ENCODE results near the gene TMEM200B.
"Not testable (repeated sequence)": the region's sequence is repeated elsewhere in the genome, so short reads cannot be mapped to it uniquely, and the experiment has no call there.

The TMEM200B gene

DNA sequence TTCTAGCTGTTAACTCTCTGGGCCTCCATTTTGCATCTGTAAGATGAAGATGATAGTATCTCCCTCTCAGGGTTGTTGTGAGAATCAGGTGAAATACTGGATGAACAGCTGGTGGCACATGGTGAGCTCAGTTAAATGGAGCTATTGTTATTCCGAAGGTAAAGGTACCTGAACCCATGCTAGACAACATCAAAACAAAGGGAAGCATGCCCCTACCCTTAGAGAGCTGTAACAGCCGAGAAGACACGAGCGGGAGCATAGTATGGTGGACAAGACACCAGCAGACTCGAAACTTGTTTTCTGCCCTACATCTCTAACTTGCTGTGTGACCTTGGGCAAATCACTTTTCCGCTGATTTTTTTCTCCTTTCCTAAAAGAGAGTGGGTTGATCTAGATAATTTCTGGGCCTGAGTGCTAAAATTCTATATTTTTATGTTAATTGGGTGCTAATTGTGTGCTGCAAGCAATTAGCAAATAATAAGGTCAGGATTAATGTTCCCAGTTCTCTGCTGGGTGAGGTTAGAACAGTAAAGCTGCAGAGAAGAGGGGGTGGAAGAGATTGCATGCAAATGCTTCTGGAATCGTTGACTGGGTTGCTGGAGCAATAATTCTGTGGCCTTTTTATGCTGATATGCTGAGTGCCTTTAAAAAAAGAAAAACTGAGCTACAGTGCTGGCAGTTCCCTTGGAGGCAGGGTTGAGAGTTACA lies 10.8 kb downstream of the TMEM200B start:
- DNase-seq (ENCODE audit: low read depth in 2 of 2), result no peak

DNA sequence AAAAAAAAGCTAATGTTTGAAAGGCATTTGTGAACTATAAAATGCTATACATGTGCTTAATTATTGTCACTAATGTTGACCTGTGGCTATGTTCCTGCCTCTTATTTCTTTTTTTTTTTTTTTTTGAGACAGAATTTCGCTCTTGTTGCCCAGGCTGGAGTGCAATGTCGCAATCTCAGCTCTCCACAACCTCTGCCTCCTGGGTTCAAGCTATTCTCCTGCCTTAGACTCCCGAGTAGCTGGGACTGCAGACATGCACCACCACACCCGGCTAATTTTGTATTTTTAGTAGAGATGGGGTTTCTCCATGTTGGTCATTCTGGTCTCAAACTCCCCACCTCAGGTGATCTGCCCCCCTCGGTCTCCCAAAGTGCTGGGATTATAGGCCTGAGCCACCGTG lies 15.7 kb downstream of the TMEM200B start:
- not testable (repeated sequence) for DNase-seq (ENCODE audit: low read depth in 2 of 2)

DNA sequence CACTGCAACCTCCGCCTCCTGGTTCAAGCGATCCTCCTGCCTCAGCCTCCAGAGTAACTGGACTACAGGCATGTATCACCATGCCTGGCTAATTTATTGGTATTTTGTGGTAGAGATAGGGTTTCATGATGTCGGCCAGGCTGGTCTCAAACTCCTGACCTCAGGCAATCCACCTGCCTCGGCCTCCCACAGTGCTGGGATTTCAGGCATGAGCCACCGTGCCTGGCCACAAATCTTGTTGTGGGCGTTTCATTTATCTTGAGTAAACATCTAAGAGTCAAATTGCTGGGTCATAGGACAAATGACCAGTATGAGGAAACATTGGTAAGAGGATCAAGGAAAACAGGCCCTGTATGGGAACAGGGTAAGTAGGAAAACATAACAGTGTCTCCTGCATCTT lies 17.9 kb downstream of the TMEM200B start:
- no peak for DNase-seq (ENCODE audit: low read depth in 2 of 2)

DNA sequence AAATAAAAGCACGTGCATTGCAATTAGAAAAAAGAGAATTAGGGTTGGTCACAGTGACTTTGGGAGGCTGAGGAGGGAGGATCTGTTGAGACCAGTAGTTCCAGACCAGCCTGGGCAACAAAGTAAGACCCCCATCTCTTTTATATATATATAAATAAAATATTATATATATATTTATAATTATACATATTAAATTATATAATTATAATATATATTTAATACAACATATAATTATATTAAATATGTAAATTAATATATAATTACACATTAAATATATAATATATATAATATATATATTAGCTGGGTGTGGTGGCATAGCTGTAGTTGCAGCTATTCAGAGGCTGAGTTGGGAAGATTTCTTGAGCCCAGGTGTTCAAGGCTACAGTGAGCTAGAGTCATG lies 23.2 kb downstream of the TMEM200B start:
- no peak for DNase-seq (ENCODE audit: low read depth in 2 of 2)

DNA sequence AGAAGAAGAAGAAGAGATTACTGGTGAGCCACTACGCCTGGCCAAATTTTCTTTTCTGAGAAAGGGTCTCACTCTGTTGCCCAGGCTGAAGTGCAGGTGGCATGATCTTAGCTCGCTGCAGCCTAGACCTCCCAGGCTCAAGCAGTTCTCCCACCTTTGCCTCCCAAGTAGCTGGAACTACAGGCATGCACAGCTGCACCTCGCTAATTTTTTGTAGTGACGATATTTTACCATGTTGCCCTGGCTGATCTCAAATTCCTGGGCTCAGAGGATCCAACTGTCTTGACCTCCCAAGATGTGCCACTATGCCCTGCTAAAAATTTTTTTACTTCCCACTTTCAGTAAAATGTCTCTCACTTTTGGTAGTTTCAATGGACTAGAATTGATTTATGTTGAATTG lies 24.4 kb downstream of the TMEM200B start:
- DNase-seq (ENCODE audit: low read depth in 2 of 2), result no peak

DNA sequence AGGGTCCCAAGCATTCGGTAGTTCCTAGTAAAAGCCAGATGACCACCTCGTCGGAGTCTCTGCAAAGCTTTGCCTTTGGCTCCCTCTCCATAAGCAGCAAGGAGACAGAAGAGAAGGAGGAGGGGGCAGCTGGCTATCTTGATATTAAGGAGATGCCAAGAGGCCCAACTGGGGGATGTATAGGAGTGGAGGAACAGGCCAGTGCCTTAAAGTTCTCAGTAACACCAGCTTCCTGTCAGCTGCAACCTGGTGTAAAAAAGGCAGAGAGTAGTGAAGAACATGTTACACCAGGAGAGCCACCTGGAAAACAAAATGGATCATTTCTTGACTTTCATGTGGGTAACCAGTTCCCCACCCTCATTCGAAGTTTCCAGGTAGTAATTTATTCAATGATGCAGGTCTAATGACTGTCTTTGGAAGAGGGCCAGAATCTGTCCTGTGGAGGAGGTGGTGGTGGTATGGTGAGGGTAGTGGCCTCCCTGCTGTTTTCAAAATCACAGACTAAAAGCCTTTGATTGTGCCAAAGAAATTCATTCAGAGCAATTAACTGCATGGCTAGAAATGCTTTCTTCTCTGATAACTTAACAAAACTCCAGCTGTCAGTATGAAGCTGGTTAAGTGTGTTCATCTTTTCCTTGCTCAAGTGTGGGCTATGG lies 27.3 kb downstream of the TMEM200B start:
- no peak for DNase-seq (ENCODE audit: low read depth in 2 of 2)

DNA sequence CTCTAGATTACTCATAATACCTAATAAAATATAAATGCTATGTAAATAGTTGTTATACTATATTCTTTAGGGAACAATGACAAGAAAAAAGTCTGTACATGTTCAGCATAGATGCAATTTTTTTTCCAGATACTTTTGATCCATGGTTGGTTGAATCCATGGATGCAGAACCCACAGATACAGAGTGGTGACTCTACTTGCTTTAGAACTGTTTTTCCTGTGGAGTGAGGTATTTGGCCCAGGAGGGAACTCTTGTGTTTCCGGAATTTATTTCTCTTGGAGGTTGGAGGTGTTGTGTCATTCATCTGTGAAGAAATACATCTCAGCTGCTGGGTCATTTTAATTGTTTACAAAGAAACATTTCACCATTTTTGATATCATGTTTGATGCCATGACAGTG lies 28.7 kb downstream of the TMEM200B start:
- no peak for DNase-seq (ENCODE audit: low read depth in 2 of 2)

DNA sequence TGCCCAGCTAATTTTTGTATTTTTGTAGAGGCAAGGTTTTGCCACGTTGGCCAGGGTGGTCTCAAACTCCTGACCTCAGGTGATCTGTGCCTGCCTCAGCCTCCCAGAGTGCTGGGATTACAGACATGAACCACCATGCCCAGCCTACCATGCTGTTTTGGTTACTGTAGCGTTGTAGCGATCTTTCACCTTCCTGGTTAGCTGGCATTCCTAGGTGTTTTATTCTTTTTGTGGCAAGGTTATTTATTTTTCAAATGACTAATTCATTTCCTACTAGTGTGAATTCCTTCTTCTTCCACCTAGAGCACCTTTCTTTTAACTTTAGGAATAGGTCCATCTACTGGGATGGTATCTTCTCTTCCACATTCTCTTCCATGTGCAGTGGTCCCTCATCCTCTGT lies 29.3 kb downstream of the TMEM200B start:
- DNase-seq (ENCODE audit: low read depth in 2 of 2), result no peak

DNA sequence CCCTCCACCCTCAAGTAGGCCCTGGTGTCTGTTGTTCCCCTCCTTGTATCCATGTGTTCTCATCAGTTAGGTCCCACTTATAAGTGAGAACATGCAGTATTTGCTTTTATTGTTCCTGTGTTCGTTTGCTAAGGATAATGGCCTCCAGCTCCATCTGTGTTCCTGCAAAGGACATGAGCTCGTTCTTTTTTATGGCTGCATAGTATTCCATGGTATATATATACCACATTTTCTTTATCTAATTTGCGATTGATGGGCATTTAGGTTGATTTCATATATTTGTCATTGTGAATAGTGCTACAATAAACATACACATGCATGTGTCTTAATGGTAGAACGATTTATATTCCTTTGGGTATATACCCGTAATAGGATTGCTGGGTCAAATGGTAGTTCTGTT lies 31.0 kb downstream of the TMEM200B start:
- DNase-seq (ENCODE audit: low read depth in 2 of 2), result not testable (repeated sequence)

DNA sequence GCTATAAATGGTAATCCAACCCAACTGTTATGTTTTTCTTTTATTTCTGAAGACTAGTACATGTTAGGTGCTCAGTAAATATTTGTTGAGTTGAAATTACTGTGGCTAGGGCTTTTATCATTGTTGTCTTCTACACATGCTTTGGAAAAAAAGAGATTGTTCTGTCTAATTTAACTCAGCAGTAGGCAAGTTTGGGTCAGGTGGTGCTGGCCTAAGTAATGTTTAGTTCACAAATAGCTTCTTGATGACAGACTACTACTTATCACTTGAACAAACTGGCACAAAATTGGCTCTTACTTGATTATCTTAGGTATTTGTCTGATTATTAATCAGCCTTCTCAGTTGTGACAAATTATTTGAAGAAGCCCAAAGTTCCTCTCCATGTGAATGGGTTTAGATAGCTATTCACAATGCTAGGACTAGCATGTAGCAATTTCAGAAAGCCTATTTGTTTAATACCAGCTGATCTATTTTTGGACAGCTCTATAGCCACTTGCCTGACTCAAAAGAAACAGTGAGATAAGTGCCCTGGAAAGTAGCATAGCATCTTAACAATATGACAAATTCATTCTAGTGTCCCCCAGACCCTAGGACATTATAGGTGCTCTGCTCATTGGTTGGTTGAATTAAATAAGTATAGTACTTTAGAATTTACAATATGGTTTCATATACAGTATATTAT lies 32.6 kb downstream of the TMEM200B start:
- DNase-seq (ENCODE audit: low read depth in 2 of 2), result no peak

DNA sequence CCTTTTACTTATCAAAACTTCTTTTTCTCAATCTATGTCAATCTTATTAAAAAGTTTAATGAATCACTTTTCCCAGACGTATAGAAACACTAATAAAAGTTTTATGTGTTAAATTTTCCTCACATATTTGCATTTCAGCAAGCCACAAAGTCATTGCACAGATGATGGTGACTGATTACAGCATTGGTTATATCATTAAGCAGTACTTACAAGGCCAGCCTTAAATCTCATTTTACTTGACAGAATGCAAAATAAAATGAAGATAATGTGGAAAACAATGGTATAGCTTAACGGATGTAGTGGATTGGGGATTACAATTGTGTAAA lies 39.5 kb downstream of the TMEM200B start:
- no peak for DNase-seq (ENCODE audit: low read depth in 2 of 2)

DNA sequence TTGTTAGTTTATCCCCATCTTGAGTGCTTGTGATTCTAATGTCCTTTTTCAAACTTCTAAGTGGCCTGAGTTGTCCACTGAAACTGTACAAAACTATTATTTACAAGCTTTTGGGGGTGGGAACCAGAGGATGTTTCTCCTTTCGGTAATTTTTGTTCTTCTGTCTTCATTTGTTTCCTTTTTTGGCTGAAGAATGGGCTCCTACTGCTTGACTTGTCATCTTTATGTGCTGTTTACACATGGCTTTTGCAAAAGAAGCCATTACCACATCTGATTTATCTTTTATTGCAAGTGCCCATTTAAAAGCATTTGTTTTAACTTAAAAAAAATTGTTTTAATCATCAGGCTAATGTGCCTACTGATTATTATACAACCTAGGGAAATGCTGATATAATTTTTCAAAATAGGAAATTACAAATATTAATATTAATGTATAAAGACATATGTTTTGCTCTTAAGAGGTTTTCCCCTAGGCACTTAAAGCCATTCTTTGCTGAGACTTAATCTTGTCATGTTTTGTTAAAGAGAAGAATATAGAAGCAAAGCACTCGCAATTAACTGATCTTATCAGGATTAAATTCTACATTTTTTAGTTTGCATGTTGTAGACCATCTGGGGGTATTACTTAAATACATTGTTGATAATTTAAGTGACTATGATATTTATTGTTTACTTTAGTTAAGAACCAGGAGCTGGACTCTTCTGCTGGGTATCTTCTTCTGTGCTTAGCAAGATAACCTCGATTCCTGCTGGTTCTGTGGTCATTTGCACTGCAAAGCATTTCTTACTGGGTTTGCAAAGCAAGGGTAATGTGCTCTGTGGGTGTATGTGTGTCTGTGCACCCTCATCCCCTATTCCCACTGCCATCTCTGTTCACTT lies 40.1 kb downstream of the TMEM200B start:
- DNase-seq (ENCODE audit: low read depth in 2 of 2), result no peak

DNA sequence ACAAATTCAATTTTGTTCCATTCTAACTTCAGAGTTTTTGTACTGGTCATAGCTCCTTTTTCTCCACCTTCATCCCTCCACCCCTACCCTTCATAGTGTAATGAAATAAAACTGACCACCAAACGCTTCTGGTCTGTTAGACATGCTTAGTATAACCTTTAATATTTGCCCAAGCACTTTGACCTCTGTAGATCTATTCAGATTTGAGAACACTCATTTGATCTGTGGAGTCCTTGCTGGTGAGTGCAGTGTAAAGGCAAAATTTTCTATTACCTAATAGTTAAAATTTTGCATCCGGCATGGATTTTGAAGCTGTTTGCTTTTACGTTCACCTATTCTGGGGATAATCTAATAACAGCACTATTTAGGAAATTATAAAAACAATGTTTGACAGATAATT lies 41.2 kb downstream of the TMEM200B start:
- no peak for DNase-seq (ENCODE audit: low read depth in 2 of 2)

DNA sequence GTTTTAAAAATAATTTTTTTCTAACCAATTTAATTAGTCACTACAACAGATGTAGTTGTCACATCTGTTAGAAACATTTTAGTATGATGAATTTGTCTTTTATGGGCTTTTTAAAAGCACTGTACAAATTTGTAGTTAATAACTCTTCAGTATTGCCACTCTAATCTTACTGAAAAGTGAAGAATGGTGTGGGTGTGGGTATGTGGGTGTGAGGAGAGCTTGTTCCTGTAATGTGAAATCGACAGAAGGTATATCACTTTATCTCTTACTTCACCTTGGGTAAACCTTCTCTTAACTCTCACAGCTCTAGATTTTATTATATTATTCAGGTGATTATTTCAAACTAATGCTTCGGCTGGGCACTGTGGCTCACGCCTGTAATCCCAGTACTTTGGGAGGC lies 42.5 kb downstream of the TMEM200B start:
- no peak for DNase-seq (ENCODE audit: low read depth in 2 of 2)

DNA sequence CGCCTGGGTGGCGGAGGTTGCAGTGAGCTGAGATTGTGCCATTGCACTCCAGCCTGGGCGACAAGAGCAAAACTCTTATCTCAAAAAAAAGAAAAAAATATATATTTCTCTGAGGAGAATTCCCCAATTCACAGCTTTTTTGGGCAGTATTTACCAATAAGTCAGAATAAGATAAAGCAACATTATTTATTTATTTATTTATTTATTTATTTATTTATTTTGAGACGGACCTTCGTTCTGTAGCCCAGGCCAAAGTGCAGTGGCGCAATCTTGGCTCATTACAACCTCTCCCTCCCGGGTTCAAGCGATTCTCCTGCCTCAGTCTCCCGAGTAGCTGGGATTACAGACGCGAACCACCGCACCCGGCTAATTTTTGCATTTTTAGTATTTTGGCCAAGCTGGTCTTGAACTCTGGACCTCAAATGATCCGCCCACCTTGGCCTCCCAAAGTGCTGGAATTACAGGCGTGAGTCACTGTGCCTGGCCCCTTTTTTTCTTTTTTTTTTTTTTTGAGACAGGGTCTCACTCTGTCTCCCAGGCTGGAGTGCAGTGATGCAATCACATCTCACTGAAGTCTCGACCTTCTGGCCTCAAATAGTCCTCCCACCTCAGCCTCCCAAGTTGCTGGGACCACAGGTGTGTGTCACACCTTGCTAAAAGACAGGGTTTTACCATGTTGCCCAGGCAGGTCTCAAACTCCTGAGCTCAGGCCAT lies 43.6 kb downstream of the TMEM200B start:
- DNase-seq (ENCODE audit: low read depth in 2 of 2), result not testable (repeated sequence)

DNA sequence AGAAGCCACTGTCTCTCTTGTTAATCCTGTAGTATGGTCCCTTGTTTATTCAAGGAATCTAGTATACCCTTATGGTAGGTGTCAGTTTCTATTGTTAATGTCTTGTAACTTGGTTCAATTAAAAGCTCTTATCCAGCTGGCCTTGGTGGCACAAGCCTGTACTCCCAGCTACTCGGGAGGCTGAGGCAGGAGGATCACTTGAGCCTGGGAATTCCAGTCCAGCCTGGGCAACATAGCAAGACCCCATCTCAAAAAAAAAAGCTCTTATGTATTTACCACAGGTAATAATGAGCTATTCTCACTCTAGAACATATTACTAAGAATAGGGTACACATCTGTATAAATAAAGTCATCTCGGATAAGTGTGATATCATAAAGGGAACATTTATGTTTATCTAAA lies 46.5 kb downstream of the TMEM200B start:
- DNase-seq (ENCODE audit: low read depth in 2 of 2), result no peak

All from stimulated activated CD8-positive, alpha-beta memory T cell treated with anti-CD3 and anti-CD28 coated beads, Interleukin-7, amount 100 ng/mL, for 4 hours (primary cell).